Sigmoid colon (tissue), 7 donors: ENCODE measurements around the gene BMPR1A. TPM values are rescaled to one million over a fixed set of nuclear protein-coding genes. Genes with fewer than 3 reads are reported as not detected.

Experiments
- DNase-seq: peaks from one replicate; pipeline ENCODE4 v3.0.0-alpha.2; 2019
- H3K27ac ChIP-seq, 4 donors: fragments of 200-600 bp; sonication (generic); one replicate each; pipeline ENCODE4 v1.5.1; 2016 to 2019; ENCODE audit warnings: mild to moderate bottlenecking in 1 of 4
- H3K27me3 ChIP-seq, 3 donors: fragments of 200-600 bp; sonication (generic); one replicate each; pipeline ENCODE4 v1.5.1; 2019; ENCODE audit warnings: mild to moderate bottlenecking in 1 of 3
- H3K36me3 ChIP-seq, 4 donors: fragments of 200-600 bp; sonication (generic); one replicate each; pipeline ENCODE4 v1.5.1; 2016 to 2019
- H3K4me1 ChIP-seq, 4 donors: fragments of 200-600 bp; sonication (generic); one replicate each; pipeline ENCODE4 v1.5.1; 2017 to 2019
- H3K4me3 ChIP-seq, 4 donors: fragments of 200-600 bp; sonication (generic); one replicate each; pipeline ENCODE4 v1.5.1; 2017 to 2019; ENCODE audit warnings: mild to moderate bottlenecking in 2 of 4, moderate library complexity in 1 of 4
- H3K9me3 ChIP-seq, 4 donors: fragments of 200-600 bp in 3 of 4; sonication (generic) in 3 of 4; one replicate each; pipeline versions ENCODE4 v1.5.1 to v1.6.1; 2013 to 2019
- EP300 ChIP-seq, 4 donors: sonication (generic); formaldehyde crosslinking; IDR thresholded peaks; one replicate each; pipeline ENCODE4 v1.6.1; 2017; ENCODE audit warnings: antibody characterized with exemption in 4 of 4
- POLR2A ChIP-seq, 2 donors: fragments of 450-650 bp; IDR thresholded peaks; one replicate each; pipeline ENCODE4 v1.6.1; 2016; ENCODE audit warnings: antibody characterized with exemption in 2 of 2, mild to moderate bottlenecking in 2 of 2, moderate library complexity in 2 of 2
- POLR2AphosphoS5 ChIP-seq, 4 donors: sonication (generic); formaldehyde crosslinking; IDR thresholded peaks; one replicate each; pipeline ENCODE4 v1.6.1; 2017; ENCODE audit warnings: antibody characterized with exemption in 4 of 4
- WGBS, 2 donors: extraction: QIAGEN DNeasy Blood & Tissue Kit; methylation state at CpG; one replicate each; pipeline ENCODE4 v1.1.7; 2013; 5-methylcytosine and 5-hydroxymethylcytosine counted together
- intact Hi-C: fragments of 100-400 bp; cut with DNase I; formaldehyde crosslinking; loops from one replicate; pipeline ENCODE4 v1.15.1; 2023
- polyA plus RNA-seq, 3 donors: library from polyadenylated mRNA; stranded (reverse); fragments of 200-250 nt; gene quantifications; one replicate each; pipeline ENCODE4 v1.2.3, GENCODE V29; 2013
- total RNA-seq, 4 donors: library from RNA; depleted of rRNA; stranded (reverse); fragments of >200 nt; gene quantifications; one replicate each; pipeline ENCODE4 v1.1.0, GENCODE V29; 2016
- TF ChIP-seq, protein P1 (sequence below), 4 experiments: fragments of 450-650 bp in 3 of 4; fragments of 200-600 bp in 1 of 4; IDR thresholded peaks; one replicate each; pipeline ENCODE4 v1.5.1; 2016 to 2019; ENCODE audit warnings: antibody characterized with exemption in 4 of 4, mild to moderate bottlenecking in 3 of 4, moderate library complexity in 2 of 4
- donor health status: healthy with polysubstance abuse.
- donor health status: Bipolar disorder and iron deficiency.
- donor health status: healthy.

Gene BMPR1A
- total and polyA plus RNA-seq, 7 donors, result 5.5 to 145 (median 84.2) TPM

DNA sequence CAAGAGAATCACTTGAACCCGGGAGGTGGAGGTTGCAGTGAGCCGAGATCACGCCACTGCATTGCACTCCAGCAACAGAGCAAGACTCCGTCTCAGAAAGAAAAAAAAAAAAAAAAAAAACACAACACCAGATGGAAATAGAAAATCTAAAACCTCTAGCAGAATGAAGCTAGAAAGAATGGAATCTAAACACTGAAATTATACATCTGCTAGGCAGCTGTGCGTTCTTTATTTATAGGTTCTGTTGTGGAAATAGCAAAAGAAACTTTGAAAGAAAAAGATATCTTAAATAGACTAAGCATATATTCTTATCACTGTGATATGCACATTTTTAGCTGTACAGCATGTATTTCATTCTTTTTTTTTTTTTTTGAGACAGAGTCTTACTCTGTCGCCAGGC is 17.1 kb downstream of the BMPR1A start:
- whole genome bisulfite sequencing, 2 donors, result 72 to 89% methylated on average over 6 of the region's 6 CpGs
- intact Hi-C loops, result no loop called here
- Histone ChIP-seq H3K4me3 (no peak overlapping the region), H3K9me3 (no peaks in the 10 kb centered on the region), H3K4me1 (peaks cover 0 to 94% (median 79%) of the 10 kb centered on the region in 4 donors), H3K27me3 (no peaks in the 10 kb centered on the region), H3K27ac (peak overlapping the region in 2 of 4 donors; percentile 30 to 67), H3K36me3 (no peaks in the 10 kb centered on the region)
- no peak for DNase-seq
- TF ChIP-seq POLR2AphosphoS5 (IDR thresholded peaks at IDR 0.05), result no peak
- TF ChIP-seq, protein P1, sequence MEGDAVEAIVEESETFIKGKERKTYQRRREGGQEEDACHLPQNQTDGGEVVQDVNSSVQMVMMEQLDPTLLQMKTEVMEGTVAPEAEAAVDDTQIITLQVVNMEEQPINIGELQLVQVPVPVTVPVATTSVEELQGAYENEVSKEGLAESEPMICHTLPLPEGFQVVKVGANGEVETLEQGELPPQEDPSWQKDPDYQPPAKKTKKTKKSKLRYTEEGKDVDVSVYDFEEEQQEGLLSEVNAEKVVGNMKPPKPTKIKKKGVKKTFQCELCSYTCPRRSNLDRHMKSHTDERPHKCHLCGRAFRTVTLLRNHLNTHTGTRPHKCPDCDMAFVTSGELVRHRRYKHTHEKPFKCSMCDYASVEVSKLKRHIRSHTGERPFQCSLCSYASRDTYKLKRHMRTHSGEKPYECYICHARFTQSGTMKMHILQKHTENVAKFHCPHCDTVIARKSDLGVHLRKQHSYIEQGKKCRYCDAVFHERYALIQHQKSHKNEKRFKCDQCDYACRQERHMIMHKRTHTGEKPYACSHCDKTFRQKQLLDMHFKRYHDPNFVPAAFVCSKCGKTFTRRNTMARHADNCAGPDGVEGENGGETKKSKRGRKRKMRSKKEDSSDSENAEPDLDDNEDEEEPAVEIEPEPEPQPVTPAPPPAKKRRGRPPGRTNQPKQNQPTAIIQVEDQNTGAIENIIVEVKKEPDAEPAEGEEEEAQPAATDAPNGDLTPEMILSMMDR (IDR thresholded peaks at IDR 0.05), result no peak
- no peak for TF ChIP-seq EP300 (IDR thresholded peaks at IDR 0.05)
- no peak for TF ChIP-seq POLR2A (IDR thresholded peaks at IDR 0.05)

DNA sequence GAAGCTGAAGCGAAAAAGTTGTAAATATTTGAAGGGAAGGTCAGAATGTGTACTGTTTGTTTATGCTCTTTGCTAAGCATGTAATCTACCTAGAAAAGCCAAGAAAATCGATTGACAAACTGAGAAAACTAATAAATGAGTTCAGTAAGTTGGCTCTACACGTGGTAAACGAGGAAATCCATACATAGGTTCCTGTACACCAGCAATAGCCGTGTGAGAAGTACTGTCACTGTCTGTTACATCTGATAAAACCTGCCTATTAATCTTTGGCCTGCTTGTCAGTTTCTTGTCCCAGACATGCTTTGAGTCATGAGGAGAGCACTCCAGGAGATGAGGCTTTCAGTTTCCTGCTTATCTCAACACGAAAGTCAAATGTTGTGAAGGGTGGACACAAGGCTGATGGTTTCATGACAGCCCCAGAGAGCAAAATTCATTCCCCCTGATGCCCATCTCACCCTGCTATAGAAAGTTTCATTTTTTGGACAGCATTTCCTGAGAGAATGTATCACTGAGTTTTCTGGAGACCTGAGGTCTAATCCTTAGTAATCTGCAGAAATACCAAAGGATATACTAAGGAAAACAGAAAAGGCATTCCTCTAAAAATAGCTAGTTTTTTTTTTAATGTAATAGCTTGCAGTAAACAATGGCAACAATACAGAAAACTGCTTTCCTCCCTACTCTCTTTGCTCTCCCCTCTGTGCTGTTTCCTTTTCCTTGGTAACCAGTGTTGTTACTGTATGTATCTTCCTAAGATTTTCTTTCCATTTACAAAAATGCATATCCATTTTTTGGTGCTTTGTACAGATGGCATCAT is 18.8 kb downstream of the BMPR1A start:
- Histone ChIP-seq H3K36me3 (no peaks in the 10 kb centered on the region), H3K27me3 (no peaks in the 10 kb centered on the region), H3K4me3 (no peak overlapping the region), H3K4me1 (peaks cover 0 to 91% (median 73%) of the 10 kb centered on the region in 4 donors), H3K9me3 (no peaks in the 10 kb centered on the region), H3K27ac (peak overlapping the region; percentile 9 to 67 (median 53))
- TF ChIP-seq POLR2A (IDR thresholded peaks at IDR 0.05), result no peak
- TF ChIP-seq EP300 (IDR thresholded peaks at IDR 0.05), result no peak
- TF ChIP-seq, protein P1 (IDR thresholded peaks at IDR 0.05), result no peak
- no peak for TF ChIP-seq POLR2AphosphoS5 (IDR thresholded peaks at IDR 0.05)
- intact Hi-C loops, result loop anchor here (5.0 kb wide), 1 partner anchor 37 kb away; no protein-coding TSS in a partner anchor
- 26 to 41% methylated on average over 6 of the region's 6 CpGs for WGBS, 2 donors
- no peak for DNase-seq

DNA sequence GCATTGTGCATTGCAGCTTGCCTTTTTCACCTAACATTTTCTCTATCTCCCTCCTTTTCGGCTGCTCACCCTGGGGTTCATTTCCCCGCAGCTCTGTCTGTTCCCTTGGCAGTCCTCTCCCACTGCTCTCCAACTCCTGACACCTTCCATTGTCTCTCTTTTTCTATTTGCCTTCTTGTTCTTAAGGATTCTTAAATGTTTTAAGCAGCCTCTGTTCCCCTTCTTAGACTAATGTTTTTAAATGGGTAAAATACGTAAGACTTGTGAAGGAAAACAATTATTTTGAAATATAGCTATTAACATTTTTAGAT is 19.4 kb downstream of the BMPR1A start:
- TF ChIP-seq POLR2A (IDR thresholded peaks at IDR 0.05), result no peak
- TF ChIP-seq, protein P1 (IDR thresholded peaks at IDR 0.05), result no peak
- no peak for TF ChIP-seq POLR2AphosphoS5 (IDR thresholded peaks at IDR 0.05)
- no peak for TF ChIP-seq EP300 (IDR thresholded peaks at IDR 0.05)
- 78 to 91% methylated on average over 3 of the region's 3 CpGs for WGBS, 2 donors
- H3K4me1 ChIP-seq, result peaks cover 0 to 86% (median 67%) of the 10 kb centered on the region in 4 donors
- no peak overlapping the region for H3K4me3 ChIP-seq
- no peaks in the 10 kb centered on the region for H3K36me3 ChIP-seq
- H3K9me3 ChIP-seq, result no peaks in the 10 kb centered on the region
- peak overlapping the region; percentile 9 to 67 (median 53) for H3K27ac ChIP-seq
- intact Hi-C loops, result loop anchor here (5.0 kb wide), 1 partner anchor 36 kb away; no protein-coding TSS in a partner anchor
- no peaks in the 10 kb centered on the region for H3K27me3 ChIP-seq
- no peak for DNase-seq

DNA sequence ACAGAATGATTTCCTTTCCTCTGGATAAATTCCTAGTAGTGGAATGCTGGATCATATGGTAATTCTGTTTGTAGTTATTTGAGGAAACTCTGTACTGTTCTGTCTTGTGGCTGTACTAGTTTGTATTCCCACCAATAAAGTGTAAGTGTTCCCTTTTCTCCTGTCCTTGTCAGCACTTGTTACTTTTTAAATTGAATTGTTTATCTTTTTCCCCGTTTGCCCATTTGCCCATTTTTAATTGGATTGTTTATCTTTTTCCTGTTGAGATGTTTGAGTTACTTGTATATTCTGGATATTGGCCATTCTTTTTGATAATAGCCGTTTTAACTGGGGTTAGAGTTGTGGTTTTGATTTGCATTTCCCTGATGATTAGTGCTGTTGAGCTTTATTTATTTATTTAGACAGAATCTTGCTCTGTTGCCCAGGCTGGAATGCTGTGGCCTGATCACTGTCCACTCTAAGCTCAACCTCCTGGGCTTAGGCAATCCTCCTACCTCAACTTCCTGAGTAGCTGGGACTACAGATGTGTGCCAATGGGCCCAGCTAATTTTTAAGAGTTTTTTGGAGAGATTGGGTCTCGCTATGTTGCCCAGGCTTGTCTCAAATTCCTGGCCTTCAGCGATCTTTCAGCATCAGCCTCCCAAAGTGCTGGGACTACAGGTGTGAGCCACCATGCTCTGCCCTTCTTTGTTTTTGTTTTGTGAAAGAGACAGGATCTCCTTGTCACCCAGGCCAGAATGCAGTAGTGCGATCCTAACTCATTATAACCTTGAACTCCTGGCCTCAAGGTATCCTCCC is 23.0 kb downstream of the BMPR1A start:
- peak overlapping the region; percentile 21 to 67 (median 44) for H3K27ac ChIP-seq
- 70 to 75% methylated on average over 5 of the region's 5 CpGs for WGBS, 2 donors
- no peak overlapping the region for H3K4me3 ChIP-seq
- no peaks in the 10 kb centered on the region for H3K9me3 ChIP-seq
- TF ChIP-seq EP300 (IDR thresholded peaks at IDR 0.05), result no peak
- TF ChIP-seq POLR2A (IDR thresholded peaks at IDR 0.05), result no peak
- TF ChIP-seq, protein P1 (IDR thresholded peaks at IDR 0.05), result no peak
- no peak for TF ChIP-seq POLR2AphosphoS5 (IDR thresholded peaks at IDR 0.05)
- H3K27me3 ChIP-seq, result no peaks in the 10 kb centered on the region
- intact Hi-C loops, result loop anchor here (5.0 kb wide), 1 partner anchor 33 kb away; no protein-coding TSS in a partner anchor
- DNase-seq, result no peak
- H3K4me1 ChIP-seq, result peaks cover 0 to 79% (median 64%) of the 10 kb centered on the region in 4 donors
- H3K36me3 ChIP-seq, result no peaks in the 10 kb centered on the region
